Smooth muscle cell of the umbilical artery (primary cell): ENCODE measurements around the gene UQCRH. TPM values are rescaled to one million over a fixed set of nuclear protein-coding genes. Genes with fewer than 3 reads are reported as not detected.

Experiments used
- total RNA-seq: library from RNA; depleted of rRNA; stranded (reverse); fragments of >200 nt; gene quantifications from 2 replicates; pipeline ENCODE4 v1.2.3, GENCODE V29; 2014

Gene UQCRH
- 226 and 710 TPM in 2 replicates for total RNA-seq

DNA sequence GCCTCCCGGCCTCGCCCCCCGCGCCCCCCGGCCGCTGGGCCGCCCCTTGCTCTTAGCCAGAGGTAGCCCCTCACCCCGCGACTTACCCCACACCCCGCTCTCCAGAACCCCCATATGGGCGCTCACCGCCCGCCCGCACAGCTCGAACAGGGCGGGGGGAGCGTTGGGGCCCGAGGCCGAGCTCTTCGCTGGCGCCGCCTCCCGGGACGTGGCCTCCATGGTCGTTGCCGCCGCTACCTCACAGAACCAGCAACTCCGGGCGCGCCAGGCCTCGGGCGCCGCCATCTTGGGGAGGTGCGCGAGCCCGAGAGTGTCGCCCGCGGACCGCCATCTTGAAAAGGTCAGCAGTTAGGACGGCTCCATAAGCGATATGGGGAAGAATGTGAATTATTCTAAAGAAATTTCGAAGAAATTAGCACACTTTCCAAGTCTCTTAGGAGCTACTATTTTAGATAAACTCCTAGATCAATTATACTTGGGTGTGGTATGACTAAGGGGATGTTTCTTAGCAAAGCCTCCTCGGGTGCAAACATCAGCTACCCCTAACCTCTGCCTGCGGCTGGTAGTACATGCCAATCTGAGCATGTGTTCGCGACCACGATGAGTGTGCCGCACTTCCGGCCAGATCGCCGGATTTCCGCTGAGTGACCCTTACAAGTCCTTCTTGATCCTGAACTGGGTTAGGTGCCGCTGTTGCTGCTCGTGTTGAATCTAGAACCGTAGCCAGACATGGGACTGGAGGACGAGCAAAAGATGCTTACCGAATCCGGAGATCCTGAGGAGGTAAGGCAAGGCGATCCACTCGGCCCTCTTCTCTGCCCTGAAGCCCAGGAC lies at the start of gene UQCRH, which contains the start of gene LRRC41:
Gene UQCRH, plus strand, starts transcription at position 661 of the 834 bp plus-strand sequence. Its CDS starts 69 bp downstream, at position 730.
Gene LRRC41, minus strand, starts transcription at position 579 of the 834 bp plus-strand sequence. Its CDS starts 294 bp downstream, at position 285.

DNA sequence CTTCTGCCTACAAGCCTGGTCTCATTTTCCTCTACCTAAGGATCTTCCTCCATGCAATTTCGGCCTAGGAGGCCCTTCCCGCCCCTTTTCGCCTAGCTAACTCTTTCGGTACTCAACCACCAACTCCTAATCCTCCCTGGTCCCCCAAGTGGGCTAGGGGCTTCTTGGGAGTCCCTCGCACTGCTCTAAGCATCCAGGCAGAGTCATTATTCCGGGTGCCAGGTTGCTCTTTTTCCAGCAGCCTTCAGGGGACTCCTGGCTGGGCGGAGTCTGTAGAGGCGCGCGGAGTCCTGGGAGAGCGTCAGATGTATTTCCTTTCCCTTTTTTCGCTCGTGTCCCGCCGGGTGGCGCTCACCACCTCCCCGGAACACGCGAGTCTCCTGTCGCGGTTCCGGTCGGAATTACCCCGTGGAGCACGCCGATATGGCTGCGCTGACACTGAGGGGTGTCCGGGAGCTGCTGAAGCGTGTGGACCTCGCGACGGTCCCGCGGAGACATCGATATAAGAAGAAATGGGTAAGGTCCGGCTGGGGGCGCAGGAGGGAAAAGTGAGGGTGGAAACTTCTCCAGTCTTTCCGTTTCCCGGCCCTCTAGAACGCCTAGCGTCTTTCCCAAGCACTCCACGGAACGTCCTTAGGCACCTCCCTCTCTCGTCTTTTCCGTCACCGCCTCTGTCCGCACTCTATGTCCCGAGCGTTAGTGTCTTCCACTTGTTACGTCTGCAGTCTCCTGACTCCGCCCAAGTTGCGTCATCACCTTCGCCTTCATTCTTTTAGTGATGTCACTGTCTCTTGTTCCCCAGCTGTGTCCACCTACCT lies 37.1 kb downstream of the UQCRH start, which contains the start of gene NSUN4:
Gene NSUN4, plus strand, starts transcription at position 404 of the 818 bp plus-strand sequence. Its CDS starts 20 bp downstream, at position 424.

Other genes starting within 250 kb of the UQCRH start
- gene PIK3R3, start 171.1 kb upstream of the UQCRH start, total RNA-seq, result 7.1 and 7.4 TPM in 2 replicates
- 0.30 TPM in 1 of 2 replicates, not detected in the other for gene TSPAN1, start 128.6 kb upstream of the UQCRH start, total RNA-seq
- gene P3R3URF, start 127.2 kb upstream of the UQCRH start, total RNA-seq, result not detected in 2 replicates
- gene POMGNT1, start 105.3 kb upstream of the UQCRH start, total RNA-seq, result 86.4 and 99.5 TPM in 2 replicates
- gene LURAP1, start 100.4 kb upstream of the UQCRH start, total RNA-seq, result 1.5 and 3.7 TPM in 2 replicates
- 0.89 and 3.6 TPM in 2 replicates for gene RAD54L, start 55.9 kb upstream of the UQCRH start, total RNA-seq
- 91.5 and 116 TPM in 2 replicates for gene LRRC41, start 82 bp upstream of the UQCRH start, total RNA-seq
- 10.7 and 13.5 TPM in 2 replicates for gene NSUN4, start 37.1 kb downstream of the UQCRH start, total RNA-seq
- 0.30 and 1.6 TPM in 2 replicates for gene FAAH, start 90.6 kb downstream of the UQCRH start, total RNA-seq
- not detected in 2 replicates for gene DMBX1, start 186.1 kb downstream of the UQCRH start, total RNA-seq
- gene KNCN, start 247.9 kb downstream of the UQCRH start, total RNA-seq, result not detected in 2 replicates